ENCODE measurements around the gene DLX6. TPM values are rescaled to one million over a fixed set of nuclear protein-coding genes. Genes with fewer than 3 reads are reported as not detected.

Gene DLX6
- total RNA-seq, 1 experiment from 2014 or later = 1.3 TPM

GRCh38 chr7:96989859-96990317, 15.5 kb upstream of the DLX6 start:
- no peaks in the 10 kb centered on the region for H3K36me3 ChIP-seq (ENCODE audit: control insufficient read depth, insufficient read depth, low read length)
- BruUV-seq (replicated peaks) = no TSS peak
- H3K9me3 ChIP-seq (ENCODE audit: control insufficient read depth, insufficient read depth, low read depth, low read length) = no peaks in the 10 kb centered on the region
- CTCF ChIA-PET = no interaction called here
- intact Hi-C loops (cut with micrococcal nuclease; ENCODE audit: unreplicated experiment) (no loop called here), in situ Hi-C loops (cut with HindIII; ENCODE audit: low pct_unique_long_range_greater_than_20kb, low sequenced_read_pairs) (no loop called here)
- no peak overlapping the region for H3K27ac ChIP-seq (ENCODE audit: low read length)
- 0 out of 2 replicates have a peak, but pooled peaks cover 2% of the 10 kb centered on the region for H3K27me3 ChIP-seq (ENCODE audit: control insufficient read depth, insufficient read depth, low read length)
- no peaks in the 10 kb centered on the region for H3K4me1 ChIP-seq (ENCODE audit: control insufficient read depth, insufficient read depth, low read length)
- ATAC-seq = no peak
- TF ChIP-seq REST (IDR thresholded peaks at IDR 0.05; ENCODE audit: insufficient read depth in 1 of 2, low read depth in 2 of 2, low read length in 1 of 2) (no peak), SIN3A (IDR thresholded peaks at IDR 0.05; ENCODE audit: borderline replicate concordance, insufficient read depth, low read depth, low read length) (no peak), TCF7L2 (IDR thresholded peaks at IDR 0.05; ENCODE audit: low read depth, low read length) (no peak), POLR2AphosphoS5 (IDR thresholded peaks at IDR 0.05; ENCODE audit: low read depth, low read length) (no peak)
- DNase-seq (ENCODE audit: low read depth, low spot score) = no peak
- POLR2A ChIA-PET = no interaction called here
- no peak overlapping the region for H3K4me3 ChIP-seq (ENCODE audit: low read depth in 2 of 2, low read length in 2 of 2)

GRCh38 chr7:96991546-96992191, 13.7 kb upstream of the DLX6 start:
- no peak for TF ChIP-seq TCF7L2 (IDR thresholded peaks at IDR 0.05; ENCODE audit: low read depth, low read length)
- no peak for TF ChIP-seq REST (IDR thresholded peaks at IDR 0.05; ENCODE audit: insufficient read depth in 1 of 2, low read depth in 2 of 2, low read length in 1 of 2)
- no peak for TF ChIP-seq SIN3A (IDR thresholded peaks at IDR 0.05; ENCODE audit: borderline replicate concordance, insufficient read depth, low read depth, low read length)
- TF ChIP-seq CTCF (IDR thresholded peaks at IDR 0.05) = no peak
- POLR2A ChIA-PET = no interaction called here
- BruUV-seq (replicated peaks) = no TSS peak

More at GRCh38 chr7:96991546-96992191, 13.7 kb upstream of the DLX6 start:
- Histone ChIP-seq H3K4me3 (ENCODE audit: low read depth in 2 of 2, low read length in 2 of 2) (no peak overlapping the region), H3K9me3 (ENCODE audit: control insufficient read depth, insufficient read depth, low read depth, low read length) (no peaks in the 10 kb centered on the region), H3K27me3 (ENCODE audit: control insufficient read depth, insufficient read depth, low read length) (peaks cover 2% of the 10 kb centered on the region; the same call in 1 of the 2 replicates), H3K36me3 (ENCODE audit: control insufficient read depth, insufficient read depth, low read length) (no peaks in the 10 kb centered on the region), H3K27ac (ENCODE audit: low read length) (no peak overlapping the region), H3K4me1 (ENCODE audit: control insufficient read depth, insufficient read depth, low read length) (no peaks in the 10 kb centered on the region)
- intact Hi-C loops (cut with micrococcal nuclease; ENCODE audit: unreplicated experiment) (no loop called here), in situ Hi-C loops (cut with HindIII; ENCODE audit: low pct_unique_long_range_greater_than_20kb, low sequenced_read_pairs) (no loop called here)
- DNase-seq (ENCODE audit: low read depth, low spot score) (no peak), ATAC-seq (no peak)
- CTCF ChIA-PET = interaction anchor here (0.7 kb wide), 1 partner anchor 10 kb away, joined by 3 read pairs; no protein-coding TSS in a partner anchor
